Lower leg skin (tissue), 3 donors: ENCODE measurements around the gene GNG11.

Source experiments
- CTCF ChIP-seq, 3 donors: fragments of 450-650 bp; IDR thresholded peaks; one replicate each; pipeline ENCODE4 v1.5.1; 2016; ENCODE audit warnings: antibody characterized with exemption in 3 of 3, mild to moderate bottlenecking in 3 of 3, moderate library complexity in 2 of 3
- POLR2A ChIP-seq, 2 donors: fragments of 450-650 bp; IDR thresholded peaks; one replicate each; pipeline ENCODE4 v1.6.1; 2016 to 2017; ENCODE audit warnings: antibody characterized with exemption in 2 of 2, mild to moderate bottlenecking in 1 of 2, moderate library complexity in 1 of 2

DNA sequence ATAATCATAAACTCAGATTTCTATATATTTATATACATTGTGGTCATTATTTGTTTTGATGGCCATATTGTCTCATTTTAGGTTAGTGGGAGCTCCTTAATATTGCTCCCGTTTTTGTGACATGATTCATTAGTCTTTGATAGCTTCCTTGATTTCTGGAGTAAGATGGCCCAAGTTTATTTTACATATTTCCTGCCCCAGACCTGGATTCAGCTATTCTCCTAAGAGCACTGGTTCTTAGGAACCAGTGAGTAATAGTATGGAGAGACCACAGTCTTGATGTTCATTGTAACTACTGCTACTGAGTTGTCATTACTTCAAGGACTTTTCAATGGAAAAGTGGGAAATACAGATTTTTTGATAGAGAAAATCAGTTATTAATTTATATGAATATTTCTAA is 37.0 kb upstream of the GNG11 start:
- no peak for TF ChIP-seq CTCF (IDR thresholded peaks at IDR 0.05)
- TF ChIP-seq POLR2A (IDR thresholded peaks at IDR 0.05), result no peak
